Ovary (tissue), 9 donors: ENCODE results near the gene TWNK. TPM values are rescaled to one million over a fixed set of nuclear protein-coding genes. Genes with fewer than 3 reads are reported as not detected.

ENCODE experiments used
- DNase-seq, 5 donors: peaks; one replicate each; pipeline ENCODE4 v3.0.0-alpha.2; 2019 to 2020
- H3K27ac ChIP-seq, 2 donors: fragments of 200-600 bp; one replicate each; pipeline versions ENCODE4 v1.5.1 to v1.8.0; 2019 to 2022
- H3K27me3 ChIP-seq: fragments of 200-600 bp; one replicate; pipeline ENCODE4 v1.8.0; 2022
- H3K36me3 ChIP-seq: fragments of 200-600 bp; sonication (generic); one replicate; pipeline ENCODE4 v1.5.1; 2019
- H3K4me1 ChIP-seq: one replicate; pipeline ENCODE4 v1.8.1; 2013; ENCODE audit warnings: mild to moderate bottlenecking, moderate library complexity; ENCODE audit not compliant: insufficient read depth
- H3K4me3 ChIP-seq: fragments of 200-600 bp; sonication (generic); one replicate; pipeline ENCODE4 v1.5.1; 2017
- H3K9me3 ChIP-seq, 2 donors: fragments of 200-600 bp in 1 of 2; sonication (generic) in 1 of 2; one replicate each; pipeline versions ENCODE4 v1.5.1 to v1.8.1; 2013 to 2019; ENCODE audit warnings: mild to moderate bottlenecking in 1 of 2, moderate library complexity in 1 of 2
- EP300 ChIP-seq: sonication (generic); formaldehyde crosslinking; IDR thresholded peaks from one replicate; pipeline ENCODE4 v1.6.1; 2017; ENCODE audit warnings: antibody characterized with exemption
- POLR2A ChIP-seq: fragments of 450-650 bp; IDR thresholded peaks from one replicate; pipeline ENCODE4 v1.6.1; 2017; ENCODE audit warnings: antibody characterized with exemption, mild to moderate bottlenecking, moderate library complexity
- WGBS, 3 donors: extraction: QIAGEN DNeasy Blood & Tissue Kit in 1 of 3; methylation state at CpG; one replicate each; pipeline versions ENCODE4 v1.1.5 to v1.1.7; 2013 to 2017; 5-methylcytosine and 5-hydroxymethylcytosine counted together
- intact Hi-C, 4 donors: fragments of 100-400 bp; cut with DNase I; formaldehyde crosslinking; loops; one replicate each; pipeline versions ENCODE4 v1.11.0 to v1.15.1; 2022 to 2023
- polyA plus RNA-seq, 2 donors: library from polyadenylated mRNA; stranded (reverse); fragments of 200-250 nt in 1 of 2; fragments of 350-450 nt in 1 of 2; fragmentation: Illumina TruSeq in 1 of 2; extraction: RNeasy Lipid Tissue Mini Kit (QIAGEN cat#74804) in 1 of 2; gene quantifications; one replicate each; pipeline ENCODE4 v1.2.3, GENCODE V29; 2013 to 2014
- total RNA-seq, 7 donors: library from RNA; depleted of rRNA in 2 of 7; stranded (reverse); fragments of >200 nt in 2 of 7; fragmentation: NEBNext Ultra II Directional in 3 of 7; extraction: Animal tissue kit (Norgen Biotek cat#: 25700) in 3 of 7; gene quantifications; one replicate each; pipeline versions ENCODE4 v1.1.0 to v1.2.4, GENCODE V29; 2016 to 2023
- TF ChIP-seq, protein P1 (sequence below), 3 donors: fragments of 450-650 bp in 2 of 3; fragments of 200-600 bp in 1 of 3; IDR thresholded peaks; one replicate each; pipeline versions ENCODE4 v1.5.1 to v1.8.0; 2016 to 2022; ENCODE audit warnings: antibody characterized with exemption in 3 of 3, mild to moderate bottlenecking in 1 of 3
- donor health status: DM: no; HTN: no; CAD: no; lungs with moderate emphysema.
- donor health status: DM: no; HTN: no; CAD: no.
- donor health status: Bipolar disorder and iron deficiency.
- donor health status: DM: yes; HTN: yes; CAD: no.
- donor health status: DM: no; HTN: no; CAD: no.
- donor health status: DM: yes; HTN: yes; CAD: no.

Gene TWNK
- total and polyA plus RNA-seq, 9 donors, result 2.4 to 13.9 (median 10.7) TPM

DNA sequence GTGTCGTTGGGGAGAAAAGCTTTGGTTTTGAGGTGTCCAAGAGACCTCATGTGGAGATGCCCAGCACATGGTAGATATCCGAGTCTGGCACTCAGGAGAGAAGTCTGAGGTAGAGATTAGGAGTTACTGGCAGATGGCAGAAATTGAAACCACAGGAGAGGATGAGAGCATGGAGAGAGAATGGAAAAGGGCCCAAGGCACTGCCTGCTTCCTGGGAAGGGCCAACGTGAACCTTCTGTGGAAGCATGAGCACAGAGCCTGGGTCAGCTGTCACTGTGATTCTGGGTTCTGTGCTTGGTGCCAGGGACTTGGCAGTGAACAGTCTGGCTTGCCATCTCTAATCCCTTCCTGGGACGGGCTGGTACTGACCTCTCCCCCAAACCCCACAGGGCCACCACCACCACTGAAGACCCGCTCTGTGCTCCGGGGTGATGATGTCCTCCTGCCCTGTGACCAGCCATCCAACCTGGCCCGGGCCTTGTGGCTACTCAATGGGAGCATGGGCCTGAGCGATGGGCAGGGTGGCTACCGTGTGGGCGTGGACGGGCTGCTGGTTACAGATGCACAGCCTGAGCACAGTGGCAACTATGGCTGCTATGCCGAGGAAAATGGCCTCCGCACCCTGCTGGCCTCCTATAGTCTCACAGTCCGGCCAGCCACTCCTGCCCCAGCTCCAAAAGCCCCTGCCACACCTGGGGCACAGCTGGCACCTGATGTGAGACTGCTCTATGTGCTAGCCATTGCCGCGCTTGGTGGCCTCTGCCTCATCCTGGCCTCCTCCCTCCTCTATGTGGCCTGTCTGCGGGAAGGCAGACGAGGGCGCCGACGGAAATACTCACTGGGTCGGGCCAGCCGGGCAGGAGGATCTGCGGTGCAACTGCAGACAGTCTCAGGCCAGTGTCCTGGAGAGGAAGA is 4.2 kb upstream of the TWNK start:
- H3K4me3 ChIP-seq, result no peak overlapping the region
- no peaks in the 10 kb centered on the region for H3K36me3 ChIP-seq
- H3K4me1 ChIP-seq, result peaks cover 10% of the 10 kb centered on the region
- DNase-seq, result peak in 4 of 5 donors; percentile 10 to 33 (median 20)
- intact Hi-C loops, result no loop called here
- H3K27ac ChIP-seq, result no peak overlapping the region
- H3K9me3 ChIP-seq, result no peaks in the 10 kb centered on the region
- H3K27me3 ChIP-seq, result no peaks in the 10 kb centered on the region
- no peak for TF ChIP-seq EP300
- TF ChIP-seq POLR2A, result no peak
- TF ChIP-seq, protein P1, sequence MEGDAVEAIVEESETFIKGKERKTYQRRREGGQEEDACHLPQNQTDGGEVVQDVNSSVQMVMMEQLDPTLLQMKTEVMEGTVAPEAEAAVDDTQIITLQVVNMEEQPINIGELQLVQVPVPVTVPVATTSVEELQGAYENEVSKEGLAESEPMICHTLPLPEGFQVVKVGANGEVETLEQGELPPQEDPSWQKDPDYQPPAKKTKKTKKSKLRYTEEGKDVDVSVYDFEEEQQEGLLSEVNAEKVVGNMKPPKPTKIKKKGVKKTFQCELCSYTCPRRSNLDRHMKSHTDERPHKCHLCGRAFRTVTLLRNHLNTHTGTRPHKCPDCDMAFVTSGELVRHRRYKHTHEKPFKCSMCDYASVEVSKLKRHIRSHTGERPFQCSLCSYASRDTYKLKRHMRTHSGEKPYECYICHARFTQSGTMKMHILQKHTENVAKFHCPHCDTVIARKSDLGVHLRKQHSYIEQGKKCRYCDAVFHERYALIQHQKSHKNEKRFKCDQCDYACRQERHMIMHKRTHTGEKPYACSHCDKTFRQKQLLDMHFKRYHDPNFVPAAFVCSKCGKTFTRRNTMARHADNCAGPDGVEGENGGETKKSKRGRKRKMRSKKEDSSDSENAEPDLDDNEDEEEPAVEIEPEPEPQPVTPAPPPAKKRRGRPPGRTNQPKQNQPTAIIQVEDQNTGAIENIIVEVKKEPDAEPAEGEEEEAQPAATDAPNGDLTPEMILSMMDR (IDR thresholded peaks at IDR 0.05), result no peak
- WGBS, 3 donors, result 83 to 88% (median 85%) methylated on average over 18 to 24 of the region's 24 CpGs

DNA sequence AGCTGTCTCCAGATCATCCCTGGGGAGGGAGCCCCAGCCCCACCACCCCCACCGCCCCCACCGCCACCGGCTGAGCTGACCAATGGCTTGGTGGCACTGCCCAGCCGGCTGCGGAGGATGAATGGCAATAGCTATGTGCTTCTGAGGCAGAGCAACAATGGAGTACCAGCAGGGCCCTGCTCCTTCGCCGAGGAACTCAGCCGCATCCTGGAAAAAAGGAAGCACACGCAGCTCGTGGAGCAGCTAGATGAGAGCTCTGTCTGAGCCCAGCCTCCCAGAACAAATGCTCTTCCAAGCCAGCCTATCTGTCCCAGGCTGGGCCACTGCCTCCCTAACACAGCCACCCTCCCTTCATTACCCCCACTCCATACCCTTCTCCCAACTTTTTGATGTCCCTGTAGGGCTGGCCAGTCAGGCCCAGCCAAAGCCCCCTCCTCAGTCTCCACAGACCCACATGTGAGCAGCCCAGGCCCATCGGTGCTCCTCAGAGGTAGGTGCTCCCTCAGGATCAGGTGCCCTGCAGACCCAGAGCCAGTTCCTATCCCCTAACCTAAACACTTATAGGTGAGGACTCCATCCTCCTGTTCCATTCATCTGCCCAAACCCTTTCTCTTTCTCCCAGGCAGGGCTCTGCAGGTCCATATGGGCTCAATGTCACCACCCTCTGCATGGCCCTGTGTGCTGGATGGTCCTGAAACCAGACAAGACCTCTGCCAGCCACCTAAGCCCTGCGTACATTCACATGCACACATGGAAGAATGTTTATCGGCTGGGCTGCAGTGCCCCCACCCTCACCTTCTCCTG is 3.3 kb upstream of the TWNK start:
- H3K4me3 ChIP-seq, result no peak overlapping the region
- WGBS, 3 donors, result 70 to 78% (median 77%) methylated on average over 10 to 13 of the region's 13 CpGs
- TF ChIP-seq POLR2A (no peak), EP300 (no peak)
- TF ChIP-seq, protein P1 (IDR thresholded peaks at IDR 0.05), result no peak
- intact Hi-C loops, result no loop called here
- no peak overlapping the region for H3K27ac ChIP-seq
- H3K36me3 ChIP-seq, result no peaks in the 10 kb centered on the region
- no peaks in the 10 kb centered on the region for H3K9me3 ChIP-seq
- H3K4me1 ChIP-seq, result peaks cover 15% of the 10 kb centered on the region
- no peaks in the 10 kb centered on the region for H3K27me3 ChIP-seq
- peak in 2 of 5 donors; percentile 14 to 28 for DNase-seq

DNA sequence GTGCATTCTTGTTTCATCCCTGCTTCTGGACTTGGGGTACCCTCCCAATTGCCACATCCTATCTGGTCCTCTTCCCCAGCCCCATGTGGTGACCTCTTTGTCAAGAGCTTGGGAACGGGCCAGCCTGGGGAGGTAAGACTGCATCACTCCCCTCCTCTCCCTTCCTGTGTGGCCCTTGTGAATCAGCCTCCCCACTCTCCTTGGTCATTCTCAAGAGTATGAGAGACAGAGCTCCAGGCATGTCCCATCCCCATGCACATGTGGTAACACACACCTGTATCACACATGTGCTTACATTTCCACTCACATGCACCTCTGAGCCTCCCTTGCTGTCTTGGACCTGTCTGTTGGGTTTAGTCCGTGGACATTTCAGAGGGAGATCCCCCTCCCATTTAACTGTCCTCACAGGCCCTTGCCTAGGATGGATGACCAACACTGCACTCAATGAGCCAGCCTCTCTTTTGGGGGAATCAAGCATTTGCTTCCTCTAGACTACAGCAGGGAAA is 2.6 kb upstream of the TWNK start:
- no peak overlapping the region for H3K4me3 ChIP-seq
- TF ChIP-seq POLR2A (no peak), EP300 (no peak)
- TF ChIP-seq, protein P1 (IDR thresholded peaks at IDR 0.05), result no peak
- H3K4me1 ChIP-seq, result peaks cover 18% of the 10 kb centered on the region
- DNase-seq, result peak in 2 of 5 donors; percentile 18 to 30
- no peak overlapping the region for H3K27ac ChIP-seq
- H3K36me3 ChIP-seq, result no peaks in the 10 kb centered on the region
- no peaks in the 10 kb centered on the region for H3K9me3 ChIP-seq
- H3K27me3 ChIP-seq, result no peaks in the 10 kb centered on the region
- intact Hi-C loops, result no loop called here
- 59 to 67% (median 64%) methylated on average over 2 of the region's 2 CpGs for WGBS, 3 donors

DNA sequence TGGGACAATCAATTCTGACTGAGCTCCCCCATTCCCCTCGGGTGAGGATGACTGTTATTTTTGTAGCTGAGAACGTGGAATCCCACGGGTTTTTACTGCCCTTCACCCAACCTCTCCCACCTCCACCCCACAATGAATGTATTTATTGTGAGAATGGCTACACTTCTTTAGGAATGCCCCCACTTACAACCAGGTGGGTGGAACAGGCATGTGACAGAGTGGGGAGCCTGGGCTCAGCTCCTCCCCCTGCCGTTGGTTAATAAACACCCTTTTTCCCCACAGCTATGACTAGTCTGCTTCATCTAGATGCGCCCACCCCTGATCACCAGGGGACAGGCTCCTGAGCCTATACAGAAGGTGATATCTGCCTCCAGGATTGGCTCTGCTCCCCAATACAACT is 2.0 kb upstream of the TWNK start:
- Histone ChIP-seq H3K4me3 (no peak overlapping the region), H3K27ac (no peak overlapping the region), H3K27me3 (no peaks in the 10 kb centered on the region), H3K9me3 (no peaks in the 10 kb centered on the region), H3K36me3 (no peaks in the 10 kb centered on the region), H3K4me1 (peaks cover 19% of the 10 kb centered on the region)
- 47 to 52% (median 49%) methylated on average over 5 of the region's 5 CpGs for WGBS, 3 donors
- peak in 1 of 5 donors; percentile 13 for DNase-seq
- TF ChIP-seq EP300 (no peak), POLR2A (no peak)
- TF ChIP-seq, protein P1 (IDR thresholded peaks at IDR 0.05), result no peak
- intact Hi-C loops, result no loop called here
